ENCODE measurements around the gene PMM2. TPM values are rescaled to one million over a fixed set of nuclear protein-coding genes. Genes with fewer than 3 reads are reported as not detected.

Gene PMM2
- total RNA-seq, 2 experiments from 2014 or later: 32.7 to 34.3 TPM

DNA sequence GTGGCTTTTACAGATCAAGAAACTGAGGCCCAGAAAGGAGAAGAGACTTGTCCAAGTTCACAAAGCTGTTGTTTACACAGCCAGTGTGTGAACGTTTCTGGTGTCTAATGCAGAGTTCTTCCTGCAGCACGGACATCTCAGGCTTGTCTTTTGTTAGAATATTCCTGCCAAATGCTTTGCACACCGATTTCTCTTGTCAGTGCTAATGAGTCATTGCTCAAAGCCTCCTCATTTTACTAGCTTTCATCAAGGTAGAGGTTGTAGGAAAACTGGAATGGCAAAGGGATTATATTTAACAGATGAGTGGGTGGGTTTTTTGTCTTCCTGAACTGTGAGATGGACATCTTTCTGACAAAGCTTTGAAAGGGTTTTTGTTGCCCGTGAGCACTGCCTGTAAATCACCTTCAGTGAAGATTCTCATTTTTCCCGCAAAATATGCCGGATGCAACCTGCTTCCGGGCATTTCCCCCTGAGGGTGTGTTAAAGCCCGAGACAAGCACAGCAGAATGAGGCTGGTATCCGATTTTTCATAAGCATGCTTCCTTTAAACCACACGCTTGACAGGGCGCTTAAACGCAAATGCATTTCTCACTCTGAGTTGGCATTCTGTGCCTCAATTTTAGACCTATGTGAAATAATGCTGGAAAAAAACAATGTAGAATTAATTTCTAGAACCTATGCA lies 14.7 kb downstream of the PMM2 start:
- H3K9me3 Mint-ChIP-seq: no peaks in the 10 kb centered on the region
- TF ChIP-seq, protein P1, sequence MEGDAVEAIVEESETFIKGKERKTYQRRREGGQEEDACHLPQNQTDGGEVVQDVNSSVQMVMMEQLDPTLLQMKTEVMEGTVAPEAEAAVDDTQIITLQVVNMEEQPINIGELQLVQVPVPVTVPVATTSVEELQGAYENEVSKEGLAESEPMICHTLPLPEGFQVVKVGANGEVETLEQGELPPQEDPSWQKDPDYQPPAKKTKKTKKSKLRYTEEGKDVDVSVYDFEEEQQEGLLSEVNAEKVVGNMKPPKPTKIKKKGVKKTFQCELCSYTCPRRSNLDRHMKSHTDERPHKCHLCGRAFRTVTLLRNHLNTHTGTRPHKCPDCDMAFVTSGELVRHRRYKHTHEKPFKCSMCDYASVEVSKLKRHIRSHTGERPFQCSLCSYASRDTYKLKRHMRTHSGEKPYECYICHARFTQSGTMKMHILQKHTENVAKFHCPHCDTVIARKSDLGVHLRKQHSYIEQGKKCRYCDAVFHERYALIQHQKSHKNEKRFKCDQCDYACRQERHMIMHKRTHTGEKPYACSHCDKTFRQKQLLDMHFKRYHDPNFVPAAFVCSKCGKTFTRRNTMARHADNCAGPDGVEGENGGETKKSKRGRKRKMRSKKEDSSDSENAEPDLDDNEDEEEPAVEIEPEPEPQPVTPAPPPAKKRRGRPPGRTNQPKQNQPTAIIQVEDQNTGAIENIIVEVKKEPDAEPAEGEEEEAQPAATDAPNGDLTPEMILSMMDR (IDR thresholded peaks at IDR 0.05): no peak
- no peak overlapping the region for H3K4me3 Mint-ChIP-seq
- no peak overlapping the region for H3K27ac Mint-ChIP-seq
- intact Hi-C loops (cut with micrococcal nuclease): no loop called here
- CTCF ChIA-PET: interaction anchor here (0.7 to 1.4 kb wide), 2 partner anchors 12 to 68 kb away, joined by 3 to 4 read pairs; no protein-coding TSS in a partner anchor
- ATAC-seq: no peak
- peaks cover 64% of the 10 kb centered on the region for H3K36me3 Mint-ChIP-seq (ENCODE audit: low read depth)
- no peaks in the 10 kb centered on the region for H3K27me3 Mint-ChIP-seq
- POLR2A ChIA-PET: no interaction called here
- peaks cover 32% of the 10 kb centered on the region for H3K4me1 Mint-ChIP-seq (ENCODE audit: low read depth)
- DNase-seq: no peak

DNA sequence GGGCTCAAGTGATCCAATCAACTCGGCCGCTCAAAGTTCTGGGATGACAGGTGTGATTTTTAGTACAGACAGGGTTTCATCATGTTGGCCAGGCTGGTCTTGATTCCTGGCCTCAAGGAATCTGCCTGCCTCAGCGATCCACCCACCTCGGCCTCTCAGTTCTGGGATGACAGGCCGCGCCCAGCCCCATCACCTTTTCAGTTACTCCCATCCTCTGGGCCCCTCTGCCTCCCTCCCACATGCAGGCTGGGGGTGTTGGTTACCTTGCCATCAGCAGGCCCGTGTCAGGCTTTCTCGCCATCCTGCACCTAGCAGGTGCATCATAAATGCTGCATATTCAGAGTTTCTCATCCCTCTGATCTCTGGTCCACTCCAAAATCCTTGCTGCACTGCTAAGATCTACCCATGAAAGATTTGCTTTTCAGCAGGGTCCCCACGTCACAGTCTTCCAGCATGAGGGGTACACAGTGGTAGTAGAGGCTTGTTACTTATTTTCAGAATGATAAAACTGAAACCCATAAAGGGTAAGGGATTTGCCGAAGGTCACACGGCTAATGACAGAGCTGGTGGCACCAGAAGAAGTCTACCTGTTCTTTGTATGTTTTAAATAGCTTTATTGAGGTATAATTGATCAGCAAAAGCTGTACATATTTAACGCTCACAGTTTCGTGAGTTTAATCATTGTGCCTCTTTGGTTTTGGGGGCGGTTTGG lies 16.6 kb downstream of the PMM2 start:
- peak; percentile 24 for DNase-seq

DNA sequence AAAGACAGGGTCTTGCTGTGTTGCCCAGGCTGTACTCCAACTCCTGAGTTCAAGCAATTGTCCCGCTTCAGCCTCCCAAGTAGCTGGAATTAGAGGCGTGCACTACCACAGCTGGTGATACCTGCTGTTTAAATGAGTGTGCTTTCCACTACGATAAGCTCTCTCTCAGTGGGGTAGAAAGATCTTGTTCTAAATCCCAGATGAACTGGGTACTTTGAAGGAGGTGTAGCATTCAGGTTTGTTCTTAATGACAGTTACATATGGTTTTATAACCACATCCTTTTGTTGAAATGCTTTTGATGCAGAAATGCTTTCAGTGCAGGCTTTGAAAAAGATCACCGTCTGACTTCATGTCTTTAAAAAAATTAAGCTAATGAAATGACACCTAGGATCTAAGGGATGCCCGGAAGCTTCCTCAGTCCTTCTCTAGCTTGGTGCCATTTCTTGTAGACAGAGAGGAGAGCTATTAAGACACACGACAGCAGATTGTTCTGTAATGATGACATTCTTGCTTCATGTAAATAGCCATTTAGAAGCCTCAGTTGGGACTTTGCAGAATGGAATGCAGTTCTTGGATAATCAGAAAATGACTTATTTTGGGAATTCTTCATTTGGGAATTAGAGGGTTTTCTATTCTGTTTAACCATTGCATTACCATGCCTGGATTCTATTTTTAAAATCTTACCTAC lies 19.5 kb downstream of the PMM2 start:
- H3K36me3 Mint-ChIP-seq (ENCODE audit: low read depth): peaks cover 69% of the 10 kb centered on the region
- DNase-seq: no peak
- ChIA-PET POLR2A (interaction anchor here (0.8 to 1.2 kb wide), 3 partner anchors 12 to 52 kb away, joined by 3 to 4 read pairs (median 4); partner anchors contain the start of genes CARHSP1 and TMEM186), CTCF (interaction anchor here (0.9 to 1.2 kb wide), 3 partner anchors 16 to 245 kb away, joined by 3 read pairs; no protein-coding TSS in a partner anchor)
- ATAC-seq: peak; percentile 59
- H3K27ac Mint-ChIP-seq: peak overlapping the region; percentile 73
- H3K27me3 Mint-ChIP-seq: no peaks in the 10 kb centered on the region
- TF ChIP-seq, protein P1 (IDR thresholded peaks at IDR 0.05): no peak
- H3K4me3 Mint-ChIP-seq: no peak overlapping the region
- no peaks in the 10 kb centered on the region for H3K9me3 Mint-ChIP-seq
- intact Hi-C loops (cut with micrococcal nuclease): no loop called here
- H3K4me1 Mint-ChIP-seq (ENCODE audit: low read depth): peaks cover 37% of the 10 kb centered on the region

More for the DNA sequence above, 16.6 kb downstream of the PMM2 start:
- Mint-ChIP-seq H3K9me3 (no peaks in the 10 kb centered on the region), H3K36me3 (ENCODE audit: low read depth) (peaks cover 64% of the 10 kb centered on the region), H3K4me3 (no peak overlapping the region), H3K27me3 (no peaks in the 10 kb centered on the region), H3K4me1 (ENCODE audit: low read depth) (peaks cover 37% of the 10 kb centered on the region), H3K27ac (peak overlapping the region; percentile 73)
- ChIA-PET POLR2A (interaction anchor here (1.2 kb wide), 1 partner anchor 7 kb away, joined by 3 read pairs; no protein-coding TSS in a partner anchor), CTCF (no interaction called here)
- intact Hi-C loops (cut with micrococcal nuclease): no loop called here
- TF ChIP-seq, protein P1 (IDR thresholded peaks at IDR 0.05): no peak
- peak; percentile 37 for ATAC-seq

DNA sequence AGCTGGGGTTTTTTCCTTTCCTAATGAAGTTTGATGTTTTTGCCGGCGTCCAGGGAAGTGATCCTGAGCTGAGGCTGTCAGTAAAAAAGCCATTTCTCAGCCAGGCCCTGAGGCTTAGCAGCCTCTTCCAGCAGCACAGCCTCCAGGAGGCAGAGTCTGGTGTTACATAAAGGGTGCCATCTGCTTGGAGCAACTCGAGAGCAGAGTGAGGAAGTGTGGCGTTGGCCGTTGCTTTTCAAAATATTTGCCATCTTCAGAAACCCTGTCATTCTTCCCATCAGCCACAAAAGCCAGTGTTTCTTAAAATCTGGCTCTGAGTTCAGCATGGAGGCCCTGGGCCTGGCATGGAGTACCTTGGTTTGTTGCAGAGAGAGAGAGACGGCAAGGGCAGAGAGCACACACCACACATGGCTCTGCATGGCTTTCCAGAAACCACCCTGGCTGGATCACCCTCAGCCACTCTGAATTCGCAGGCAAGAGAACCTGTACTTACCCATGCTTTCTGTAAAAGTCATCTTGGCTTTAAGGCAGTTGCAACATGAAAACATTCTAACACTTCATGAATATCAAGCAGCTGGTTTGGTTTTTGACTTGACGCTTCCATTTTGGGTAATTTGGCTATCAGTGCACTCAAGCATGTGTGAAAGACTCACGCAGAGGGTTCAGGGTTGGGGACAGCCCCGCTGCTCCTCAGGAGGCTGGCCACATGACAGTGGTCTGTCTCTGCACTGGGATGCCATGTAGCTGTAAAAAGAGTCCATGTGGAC lies 21.0 kb downstream of the PMM2 start:
- Mint-ChIP-seq H3K9me3 (no peaks in the 10 kb centered on the region), H3K4me1 (ENCODE audit: low read depth) (peaks cover 33% of the 10 kb centered on the region), H3K27ac (peak overlapping the region; percentile 67), H3K27me3 (no peaks in the 10 kb centered on the region), H3K4me3 (no peak overlapping the region), H3K36me3 (ENCODE audit: low read depth) (peaks cover 63% of the 10 kb centered on the region)
- DNase-seq (no peak), ATAC-seq (no peak)
- ChIA-PET CTCF (interaction anchor here (1.2 kb wide), 1 partner anchor 54 kb away, joined by 3 read pairs; no protein-coding TSS in a partner anchor), POLR2A (no interaction called here)
- intact Hi-C loops (cut with micrococcal nuclease): no loop called here
- TF ChIP-seq, protein P1 (IDR thresholded peaks at IDR 0.05): no peak

Measured in activated CD8-positive, alpha-beta T cell treated with anti-CD3 and anti-CD28 coated beads for 36 hours (primary cell).